MM.1S (cell line): ENCODE data around the gene PHF21B.

ENCODE experiments used
- DNase-seq: peaks from one replicate; pipeline ENCODE4 v3.0.0-alpha.2; 2015
- H2AFZ ChIP-seq: fragments of 300-600 bp; sonication (generic); 2 replicates; pipeline ENCODE4 v1.6.0; 2016; ENCODE audit warnings: antibody characterized with exemption, low read length
- H3F3A ChIP-seq: fragments of 300-600 bp; sonication (generic); 2 replicates; pipeline ENCODE4 v1.6.1; 2016; ENCODE audit warnings: mild to moderate bottlenecking, antibody characterized with exemption, low read length, moderate library complexity, mixed read lengths; ENCODE audit not compliant: insufficient read depth
- H3K27ac ChIP-seq: fragments of 300-600 bp; sonication (generic); 2 replicates; pipeline ENCODE4 v1.5.1; 2016; ENCODE audit warnings: mild to moderate bottlenecking, low read length
- H3K27me3 ChIP-seq: fragments of 300-600 bp; sonication (generic); replicated peaks from 2 replicates; pipeline ENCODE4 v1.6.0; 2016; ENCODE audit warnings: low read length; ENCODE audit not compliant: insufficient read depth
- H3K36me3 ChIP-seq: fragments of 300-600 bp; sonication (generic); replicated peaks from 2 replicates; pipeline ENCODE4 v1.6.1; 2016; ENCODE audit warnings: mild to moderate bottlenecking, low read length, mixed read lengths; ENCODE audit not compliant: insufficient read depth
- H3K4me1 ChIP-seq: fragments of 300-600 bp; sonication (generic); 2 replicates; pipeline ENCODE4 v1.6.1; 2016; ENCODE audit warnings: low read length, mixed read lengths
- H3K4me2 ChIP-seq: fragments of 300-600 bp; sonication (generic); 2 replicates; pipeline ENCODE4 v1.6.0; 2016; ENCODE audit warnings: low read depth, low read length
- H3K4me3 ChIP-seq: fragments of 300-600 bp; sonication (generic); 2 replicates; pipeline ENCODE4 v1.5.1; 2016; ENCODE audit warnings: low read length, mixed read lengths
- H3K79me2 ChIP-seq: fragments of 300-600 bp; sonication (generic); 2 replicates; pipeline ENCODE4 v1.6.1; 2016; ENCODE audit warnings: mixed run types, low read length, mixed read lengths
- H3K9ac ChIP-seq: fragments of 300-600 bp; sonication (generic); 2 replicates; pipeline ENCODE4 v1.6.1; 2016; ENCODE audit warnings: low read length, mixed read lengths
- H3K9me2 ChIP-seq: fragments of 300-600 bp; sonication (generic); replicated peaks from 2 replicates; pipeline ENCODE4 v1.6.1; 2016; ENCODE audit warnings: mild to moderate bottlenecking, low read length, mixed read lengths; ENCODE audit not compliant: insufficient read depth
- H3K9me3 ChIP-seq: fragments of 300-600 bp; sonication (generic); replicated peaks from 2 replicates; pipeline ENCODE4 v1.6.1; 2016; ENCODE audit warnings: mild to moderate bottlenecking, low read length, mixed read lengths; ENCODE audit not compliant: insufficient read depth
- H4K20me1 ChIP-seq: fragments of 300-600 bp; sonication (generic); 2 replicates; pipeline ENCODE4 v1.6.1; 2016; ENCODE audit warnings: mild to moderate bottlenecking, low read length, moderate library complexity, mixed read lengths; ENCODE audit not compliant: insufficient read depth
- EZH2 ChIP-seq: fragments of 300-600 bp; sonication (generic); optimal IDR thresholded peaks from 2 replicates; pipeline ENCODE3; 2017; ENCODE audit warnings: low read depth, mild to moderate bottlenecking, antibody characterized with exemption, low read length, mixed read lengths
- EZH2phosphoT487 ChIP-seq: fragments of 300-600 bp; sonication (generic); IDR thresholded peaks from 2 replicates; pipeline ENCODE4 v1.6.1; 2018; ENCODE audit warnings: antibody characterized with exemption, low read length
- TF ChIP-seq, protein P1 (sequence below): fragments of 300-600 bp; sonication (generic); IDR thresholded peaks from 2 replicates; pipeline ENCODE4 v1.5.1; 2016; ENCODE audit warnings: antibody characterized with exemption, low read length, mixed read lengths

The PHF21B gene

DNA sequence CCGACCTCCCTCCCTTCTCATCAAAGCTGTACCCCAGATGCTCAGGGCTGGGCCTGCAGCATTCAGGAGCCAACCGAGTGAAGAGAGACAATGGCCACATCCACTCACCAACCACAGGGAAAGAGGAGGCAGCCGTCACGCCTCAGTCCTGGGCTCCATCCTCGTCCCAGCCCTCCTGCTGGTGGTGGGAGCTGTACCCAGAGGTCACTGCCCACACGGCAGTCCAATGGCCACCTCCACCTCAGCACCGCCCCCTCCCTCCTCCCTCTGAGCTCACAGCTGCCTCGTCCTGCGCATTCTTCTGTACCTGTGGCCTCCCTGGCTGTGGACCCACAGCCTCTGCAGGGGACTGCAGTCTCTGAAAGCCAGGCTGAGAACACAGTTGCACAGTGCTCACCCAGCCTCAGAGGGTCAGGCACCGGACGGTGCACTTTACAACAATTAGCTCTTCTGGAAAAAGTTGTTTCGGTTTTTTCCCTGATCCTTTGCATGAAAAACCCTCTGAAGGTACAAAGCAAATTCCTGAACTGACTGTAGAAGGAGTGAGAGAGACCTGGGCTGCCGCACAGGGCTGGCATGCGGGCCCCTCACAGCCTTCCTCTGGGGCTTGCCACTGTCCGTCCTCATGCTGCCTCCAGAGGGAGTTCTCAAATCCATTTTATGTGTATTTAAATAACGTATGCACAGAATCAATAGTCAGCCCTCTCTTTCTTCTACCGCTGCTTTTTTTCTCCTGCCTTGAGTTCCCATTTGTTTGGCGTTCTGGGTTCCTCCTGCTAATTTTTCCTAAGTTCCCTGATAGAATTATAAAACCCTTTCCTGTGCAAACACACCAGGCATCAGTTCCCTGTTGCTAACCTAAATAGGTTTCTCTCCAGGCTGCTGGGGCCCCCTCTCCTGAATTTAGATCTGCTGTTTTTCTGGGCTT is 52.7 kb downstream of the PHF21B start:
- H3K9me2 ChIP-seq: no peaks in the 10 kb centered on the region
- no peaks in the 10 kb centered on the region for H3K79me2 ChIP-seq
- H3K4me3 ChIP-seq: no peak overlapping the region
- no peak overlapping the region for H3K27ac ChIP-seq
- no peaks in the 10 kb centered on the region for H3K36me3 ChIP-seq
- no peaks in the 10 kb centered on the region for H3K9me3 ChIP-seq
- H4K20me1 ChIP-seq: no peaks in the 10 kb centered on the region
- H3K4me2 ChIP-seq: no peak overlapping the region
- H2AFZ ChIP-seq: no peak overlapping the region
- H3K9ac ChIP-seq: no peak overlapping the region
- no peak for DNase-seq
- TF ChIP-seq EZH2: no peak
- TF ChIP-seq, protein P1, sequence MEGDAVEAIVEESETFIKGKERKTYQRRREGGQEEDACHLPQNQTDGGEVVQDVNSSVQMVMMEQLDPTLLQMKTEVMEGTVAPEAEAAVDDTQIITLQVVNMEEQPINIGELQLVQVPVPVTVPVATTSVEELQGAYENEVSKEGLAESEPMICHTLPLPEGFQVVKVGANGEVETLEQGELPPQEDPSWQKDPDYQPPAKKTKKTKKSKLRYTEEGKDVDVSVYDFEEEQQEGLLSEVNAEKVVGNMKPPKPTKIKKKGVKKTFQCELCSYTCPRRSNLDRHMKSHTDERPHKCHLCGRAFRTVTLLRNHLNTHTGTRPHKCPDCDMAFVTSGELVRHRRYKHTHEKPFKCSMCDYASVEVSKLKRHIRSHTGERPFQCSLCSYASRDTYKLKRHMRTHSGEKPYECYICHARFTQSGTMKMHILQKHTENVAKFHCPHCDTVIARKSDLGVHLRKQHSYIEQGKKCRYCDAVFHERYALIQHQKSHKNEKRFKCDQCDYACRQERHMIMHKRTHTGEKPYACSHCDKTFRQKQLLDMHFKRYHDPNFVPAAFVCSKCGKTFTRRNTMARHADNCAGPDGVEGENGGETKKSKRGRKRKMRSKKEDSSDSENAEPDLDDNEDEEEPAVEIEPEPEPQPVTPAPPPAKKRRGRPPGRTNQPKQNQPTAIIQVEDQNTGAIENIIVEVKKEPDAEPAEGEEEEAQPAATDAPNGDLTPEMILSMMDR: no peak
- TF ChIP-seq EZH2phosphoT487: no peak
- no peaks in the 10 kb centered on the region for H3F3A ChIP-seq
- H3K27me3 ChIP-seq: peaks cover 95% of the 10 kb centered on the region
- H3K4me1 ChIP-seq: no peaks in the 10 kb centered on the region

DNA sequence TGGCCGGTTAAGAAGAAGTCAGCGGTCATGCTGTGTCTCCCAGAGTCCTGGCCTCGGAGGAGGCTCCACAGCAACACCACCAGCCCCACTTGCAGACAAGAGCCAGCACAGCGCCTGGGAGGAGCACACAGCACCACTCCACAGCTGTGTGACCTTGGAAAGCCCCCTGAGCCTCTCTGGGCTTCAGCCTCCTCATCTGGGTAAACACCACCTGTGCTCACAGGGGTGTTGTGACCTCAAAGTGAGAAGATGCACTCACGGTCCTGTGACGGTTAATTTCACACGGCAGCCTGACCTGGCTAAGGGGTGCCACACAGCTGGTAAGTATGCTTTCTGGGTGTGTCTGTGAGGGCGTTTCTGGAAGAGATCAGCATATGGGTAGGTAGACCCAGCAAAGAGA is 54.7 kb downstream of the PHF21B start:
- H3K27me3 ChIP-seq: peaks cover 100% of the 10 kb centered on the region
- no peak overlapping the region for H3K9ac ChIP-seq
- no peak for DNase-seq
- no peak overlapping the region for H2AFZ ChIP-seq
- H3F3A ChIP-seq: no peaks in the 10 kb centered on the region
- H3K4me3 ChIP-seq: no peak overlapping the region
- no peak for TF ChIP-seq EZH2phosphoT487
- TF ChIP-seq, protein P1: no peak
- TF ChIP-seq EZH2: no peak
- H4K20me1 ChIP-seq: no peaks in the 10 kb centered on the region
- H3K9me2 ChIP-seq: no peaks in the 10 kb centered on the region
- H3K9me3 ChIP-seq: no peaks in the 10 kb centered on the region
- no peaks in the 10 kb centered on the region for H3K36me3 ChIP-seq
- no peaks in the 10 kb centered on the region for H3K4me1 ChIP-seq
- H3K27ac ChIP-seq: no peak overlapping the region
- H3K4me2 ChIP-seq: no peak overlapping the region
- H3K79me2 ChIP-seq: no peaks in the 10 kb centered on the region

DNA sequence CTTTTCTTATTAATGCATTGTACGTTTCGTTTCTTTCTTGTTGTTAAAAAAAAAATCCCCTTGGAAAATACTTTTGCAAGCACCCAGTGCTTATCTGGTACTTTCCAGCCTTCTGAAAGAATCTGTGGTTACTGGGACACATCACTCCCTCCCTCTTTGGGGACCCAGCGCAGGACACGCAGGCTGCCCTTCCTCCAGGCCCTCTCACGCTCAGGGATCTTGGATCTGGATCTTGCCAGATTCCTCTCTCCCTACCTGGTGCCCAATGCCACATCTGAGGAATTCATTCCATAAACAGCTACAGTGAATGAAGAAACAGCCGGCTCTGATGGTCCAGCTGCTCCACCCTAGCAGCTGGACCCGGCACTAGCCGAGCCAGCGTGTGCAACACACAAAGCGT is 55.7 kb downstream of the PHF21B start:
- H3K4me2 ChIP-seq: no peak overlapping the region
- H4K20me1 ChIP-seq: no peaks in the 10 kb centered on the region

More for the DNA sequence above, 55.7 kb downstream of the PHF21B start:
- H3K9ac ChIP-seq: no peak overlapping the region
- H3K4me1 ChIP-seq: no peaks in the 10 kb centered on the region
- no peaks in the 10 kb centered on the region for H3K9me2 ChIP-seq
- TF ChIP-seq EZH2phosphoT487 (no peak), EZH2 (no peak)
- TF ChIP-seq, protein P1: no peak
- H3K4me3 ChIP-seq: no peak overlapping the region
- no peaks in the 10 kb centered on the region for H3K9me3 ChIP-seq
- H3K27me3 ChIP-seq: peaks cover 100% of the 10 kb centered on the region
- H3K79me2 ChIP-seq: no peaks in the 10 kb centered on the region
- DNase-seq: no peak
- H3F3A ChIP-seq: no peaks in the 10 kb centered on the region
- H2AFZ ChIP-seq: no peak overlapping the region
- no peaks in the 10 kb centered on the region for H3K36me3 ChIP-seq
- H3K27ac ChIP-seq: no peak overlapping the region
